GM19397 (cell line): ENCODE data around the gene GHR.
"Not testable (repeated sequence)": the region's sequence is repeated elsewhere in the genome, so short reads cannot be mapped to it uniquely, and the experiment has no call there.

ENCODE experiments used
- ATAC-seq: cut with Tn5 transposase; IDR thresholded peaks from one replicate; pipeline ENCODE4 v1.9.1; 2021; ENCODE audit warnings: mild to moderate bottlenecking, moderate library complexity; ENCODE audit not compliant: unreplicated experiment

GHR gene

GRCh38 chr5:42566652-42567295, 143.5 kb downstream of the GHR start:
- no peak for ATAC-seq

- ATAC-seq = no peak
Measured at GRCh38 chr5:42569325-42569724, 146.1 kb downstream of the GHR start.

- no peak for ATAC-seq
Measured at GRCh38 chr5:42569953-42570548, 146.8 kb downstream of the GHR start.

- ATAC-seq = no peak
Measured at GRCh38 chr5:42570966-42571960, 148.0 kb downstream of the GHR start.

- ATAC-seq = no peak
Measured at GRCh38 chr5:42572313-42572712, 149.1 kb downstream of the GHR start.

GRCh38 chr5:42573386-42573785, 150.1 kb downstream of the GHR start:
- ATAC-seq = no peak

GRCh38 chr5:42575914-42576313, 152.7 kb downstream of the GHR start:
- ATAC-seq = not testable (repeated sequence)

GRCh38 chr5:42578901-42579300, 155.7 kb downstream of the GHR start:
- ATAC-seq = not testable (repeated sequence)

GRCh38 chr5:42579320-42579719, 156.1 kb downstream of the GHR start:
- ATAC-seq = no peak

GRCh38 chr5:42581845-42582244, 158.6 kb downstream of the GHR start:
- ATAC-seq = no peak

- no peak for ATAC-seq
Measured at GRCh38 chr5:42582723-42583122, 159.5 kb downstream of the GHR start.

GRCh38 chr5:42583322-42583721, 160.1 kb downstream of the GHR start:
- no peak for ATAC-seq

- no peak for ATAC-seq
Measured at GRCh38 chr5:42586625-42587024, 163.4 kb downstream of the GHR start.

GRCh38 chr5:42587096-42587723, 164.0 kb downstream of the GHR start:
- no peak for ATAC-seq

GRCh38 chr5:42590566-42590965, 167.3 kb downstream of the GHR start:
- ATAC-seq = no peak

GRCh38 chr5:42591015-42591414, 167.8 kb downstream of the GHR start:
- ATAC-seq = no peak

GRCh38 chr5:42592401-42593140, 169.3 kb downstream of the GHR start:
- no peak for ATAC-seq

GRCh38 chr5:42593591-42593990, 170.4 kb downstream of the GHR start:
- ATAC-seq = no peak

GRCh38 chr5:42595597-42595996, 172.4 kb downstream of the GHR start:
- no peak for ATAC-seq

GRCh38 chr5:42596817-42597216, 173.6 kb downstream of the GHR start:
- no peak for ATAC-seq
